H1 (cell line): ENCODE measurements around the gene MCCD1. TPM values are rescaled to one million over a fixed set of nuclear protein-coding genes. Genes with fewer than 3 reads are reported as not detected.

Experiments
- CTCF ChIA-PET: fragments of 300-600 bp; sonication (Branson Sonifier 250); formaldehyde crosslinking; loops from one replicate; lab custom pipeline; 2021; ENCODE audit not compliant: partially characterized antibody; lab: Charles Lee
- POLR2A ChIA-PET: fragments of 300-600 bp; sonication (Branson Sonifier 250); formaldehyde crosslinking; loops from one replicate; lab custom pipeline; 2021; ENCODE audit warnings: inconsistent platforms; ENCODE audit not compliant: partially characterized antibody; lab: Charles Lee
- DNase-seq, 2 experiments: peaks; one replicate each; pipeline versions ENCODE4 v3.0.0 to v3.0.0-alpha.2; 2010 to 2022; ENCODE audit warnings: low spot score in 2 of 2, low read depth in 1 of 2, mixed read lengths in 1 of 2
- FAIRE-seq: peaks from 2 replicates; lab custom pipeline; 2011; peaks lifted over from hg19 to GRCh38; lab: Jason Lieb, UNC
- H2AFZ ChIP-seq: 2 replicates; pipeline ENCODE4 v1.8.1; 2012; ENCODE audit warnings: low read length, inconsistent platforms
- H2AK5ac ChIP-seq: 2 replicates; pipeline ENCODE4 v1.6.1; 2013; ENCODE audit warnings: low read depth, low read length
- H2BK120ac ChIP-seq: replicated peaks from 2 replicates; pipeline ENCODE3; 2013; ENCODE audit warnings: low read depth, low read length, inconsistent platforms
- H2BK12ac ChIP-seq: 2 replicates; pipeline ENCODE4 v1.6.1; 2013; ENCODE audit warnings: low read depth, low read length
- H2BK15ac ChIP-seq: 2 replicates; pipeline ENCODE4 v1.6.1; 2013; ENCODE audit warnings: low read length
- H2BK20ac ChIP-seq: 2 replicates; pipeline ENCODE4 v1.6.1; 2013; ENCODE audit warnings: low read length
- H2BK5ac ChIP-seq: 2 replicates; pipeline ENCODE4 v1.6.1; 2013; ENCODE audit warnings: low read depth, low read length
- H3K14ac ChIP-seq: 2 replicates; pipeline ENCODE4 v1.6.1; 2013; ENCODE audit warnings: inconsistent platforms; ENCODE audit not compliant: insufficient read length
- H3K18ac ChIP-seq: 2 replicates; pipeline ENCODE4 v1.6.1; 2013; ENCODE audit warnings: low read length; ENCODE audit errors: extremely low read depth
- H3K23ac ChIP-seq: 2 replicates; pipeline ENCODE4 v1.6.1; 2013; ENCODE audit warnings: inconsistent platforms; ENCODE audit not compliant: insufficient read length
- H3K23me2 ChIP-seq: 2 replicates; pipeline ENCODE4 v1.6.1; 2013; ENCODE audit warnings: low read depth, low read length
- H3K27ac ChIP-seq: 2 replicates; pipeline ENCODE4 v1.6.1; 2011; ENCODE audit warnings: low read depth, low read length, inconsistent platforms
- H3K27me3 ChIP-seq, 4 experiments: replicated peaks in 1 of 4; 1 replicate in 1 of 4; 2 replicates in 3 of 4; pipeline versions ENCODE4 v1.6.1 to v1.8.1; 2011 to 2013; ENCODE audit warnings: low read length in 3 of 4, mild to moderate bottlenecking in 3 of 4, inconsistent platforms in 2 of 4, mixed read lengths in 2 of 4, moderate library complexity in 1 of 4; ENCODE audit not compliant: control insufficient read depth in 3 of 4, insufficient read depth in 3 of 4; ENCODE audit errors: extremely low read depth in 1 of 4
- H3K36me3 ChIP-seq, 4 experiments: 2 replicates each; pipeline versions ENCODE4 v1.6.1 to v1.8.1; 2011 to 2013; ENCODE audit warnings: mild to moderate bottlenecking in 4 of 4, low read length in 3 of 4, moderate library complexity in 2 of 4, control low read depth in 1 of 4, inconsistent platforms in 1 of 4; ENCODE audit not compliant: insufficient read depth in 4 of 4, control insufficient read depth in 2 of 4
- H3K4ac ChIP-seq: replicated peaks from 2 replicates; pipeline ENCODE3; 2013; ENCODE audit warnings: low read length, low read depth, mixed read lengths, inconsistent platforms; ENCODE audit not compliant: insufficient read length
- H3K4me1 ChIP-seq, 4 experiments: replicated peaks in 1 of 4; 1 replicate in 1 of 4; 2 replicates in 3 of 4; pipeline versions ENCODE4 v1.6.1 to v1.8.1; 2011 to 2013; ENCODE audit warnings: low read length in 3 of 4, inconsistent platforms in 2 of 4, mixed read lengths in 1 of 4; ENCODE audit not compliant: insufficient read depth in 4 of 4, control insufficient read depth in 3 of 4
- H3K4me2 ChIP-seq, 2 experiments: 2 replicates each; pipeline versions ENCODE4 v1.6.1 to v1.8.1; 2011 to 2013; ENCODE audit warnings: low read depth in 2 of 2, low read length in 2 of 2, control low read depth in 1 of 2, inconsistent platforms in 1 of 2, mild to moderate bottlenecking in 1 of 2; ENCODE audit not compliant: insufficient read depth in 1 of 2
- H3K4me3 ChIP-seq, 4 experiments: fragments of 200-600, 300-600 bp in 1 of 4; sonication (generic), shearing (Covaris generic), sonication (Bioruptor Twin) in 1 of 4; 2 replicates each; pipeline versions ENCODE4 v1.5.1 to v1.8.1; 2011 to 2016; ENCODE audit warnings: low read length in 4 of 4, low read depth in 3 of 4, control low read depth in 2 of 4, inconsistent platforms in 2 of 4, mild to moderate bottlenecking in 2 of 4, mixed read lengths in 1 of 4, moderate library complexity in 1 of 4; ENCODE audit not compliant: insufficient read depth in 2 of 4; ENCODE audit errors: extremely low read depth in 1 of 4
- H3K56ac ChIP-seq: replicated peaks from 2 replicates; pipeline ENCODE3; 2013; ENCODE audit warnings: low read depth, mild to moderate bottlenecking, mixed read lengths, low read length, inconsistent platforms; ENCODE audit not compliant: insufficient read length
- H3K79me1 ChIP-seq: 2 replicates; pipeline ENCODE4 v1.6.1; 2013; ENCODE audit warnings: low read depth, low read length, control low read depth
- H3K79me2 ChIP-seq, 2 experiments: 2 replicates each; pipeline versions ENCODE4 v1.6.1 to v1.8.1; 2012 to 2013; ENCODE audit warnings: low read length in 2 of 2, mild to moderate bottlenecking in 2 of 2, inconsistent platforms in 1 of 2; ENCODE audit not compliant: insufficient read depth in 2 of 2, control insufficient read depth in 1 of 2
- H3K9ac ChIP-seq, 4 experiments: replicated peaks in 1 of 4; 1 replicate in 1 of 4; 2 replicates in 3 of 4; pipeline versions ENCODE4 v1.6.1 to v1.8.1; 2011 to 2013; ENCODE audit warnings: low read depth in 3 of 4, low read length in 3 of 4, control low read depth in 2 of 4, mild to moderate bottlenecking in 2 of 4, moderate library complexity in 2 of 4, inconsistent platforms in 1 of 4; ENCODE audit errors: extremely low read depth in 1 of 4
- H3K9me3 ChIP-seq, 2 experiments: 2 replicates each; pipeline versions ENCODE4 v1.6.1 to v1.8.1; 2012 to 2013; ENCODE audit warnings: mild to moderate bottlenecking in 2 of 2, moderate library complexity in 2 of 2, control low read depth in 1 of 2, inconsistent platforms in 1 of 2, low read depth in 1 of 2, low read length in 1 of 2, mixed read lengths in 1 of 2; ENCODE audit not compliant: insufficient read depth in 2 of 2
- H4K20me1 ChIP-seq, 2 experiments: replicated peaks in 1 of 2; 2 replicates each; pipeline versions ENCODE3 to v1.8.1; 2011 to 2013; ENCODE audit warnings: inconsistent platforms in 2 of 2, low read length in 2 of 2, mild to moderate bottlenecking in 1 of 2; ENCODE audit not compliant: insufficient read depth in 2 of 2, control insufficient read depth in 1 of 2
- H4K5ac ChIP-seq: 2 replicates; pipeline ENCODE4 v1.6.1; 2013; ENCODE audit warnings: low read length, low read depth, mixed read lengths, inconsistent platforms; ENCODE audit not compliant: insufficient read length
- H4K8ac ChIP-seq: 2 replicates; pipeline ENCODE4 v1.8.0; 2013; ENCODE audit warnings: mild to moderate bottlenecking, moderate library complexity, low read length, inconsistent platforms; ENCODE audit not compliant: insufficient read depth; ENCODE audit errors: extremely low read depth
- H4K91ac ChIP-seq: replicated peaks from 2 replicates; pipeline ENCODE3; 2013; ENCODE audit warnings: low read length, mixed read lengths, inconsistent platforms; ENCODE audit not compliant: insufficient read length
- BRCA1 ChIP-seq: IDR thresholded peaks from 2 replicates; pipeline ENCODE4 v1.6.1; 2012; ENCODE audit warnings: low read depth, low read length, improper control_type of control experiment
- CREB1 ChIP-seq: IDR thresholded peaks from 2 replicates; pipeline ENCODE4 v1.6.1; 2012; ENCODE audit warnings: inconsistent platforms
- HDAC6 ChIP-seq: IDR thresholded peaks from one replicate; pipeline ENCODE4 v1.7.1; 2012; ENCODE audit warnings: low read depth, mild to moderate bottlenecking, inconsistent platforms, low read length, moderate library complexity
- PHF8 ChIP-seq: fragments of 200-600 bp; sonication (generic); conservative IDR thresholded peaks from 2 replicates; pipeline ENCODE4 v1.7.1; 2012; ENCODE audit warnings: low read depth, mild to moderate bottlenecking, inconsistent platforms, low read length, moderate library complexity
- SP4 ChIP-seq: IDR thresholded peaks from 2 replicates; pipeline ENCODE4 v1.6.1; 2012; ENCODE audit warnings: low read length, inconsistent platforms
- SRF ChIP-seq: IDR thresholded peaks from 2 replicates; pipeline ENCODE4 v1.6.1; 2011; ENCODE audit warnings: mild to moderate bottlenecking, low read depth, low read length, moderate library complexity
- TAF1 ChIP-seq: IDR thresholded peaks from 2 replicates; pipeline ENCODE4 v1.6.1; 2011; ENCODE audit warnings: mild to moderate bottlenecking, low read depth, low read length
- ZNF274 ChIP-seq: IDR thresholded peaks from 2 replicates; pipeline ENCODE4 v1.7.0; 2012; ENCODE audit warnings: low read length, borderline replicate concordance; ENCODE audit errors: extremely low read depth
- polyA plus RNA-seq, 7 experiments: library from polyadenylated mRNA; depleted of rRNA in 3 of 7; stranded (reverse) in 5 of 7; unstranded in 2 of 7; fragments of >200 nt in 5 of 7; fragments of 200-250 nt in 2 of 7; gene quantifications; 1 replicate in 5 of 7; 2 replicates in 1 of 7; 4 replicates in 1 of 7; pipeline versions ENCODE4 v1.2.1 to v1.2.3, GENCODE V29; 2011 to 2013; ENCODE audit warnings: missing spikeins in 2 of 7, mixed read lengths in 2 of 7
- total RNA-seq: library from RNA; stranded (reverse); fragmentation: NEBNext Ultra II Directional; extraction: Animal tissue kit (Norgen Biotek cat#: 25700); gene quantifications from 2 replicates; pipeline ENCODE4 v1.2.1, GENCODE V29; 2021

MCCD1 gene
- total and polyA plus RNA-seq, 2 of the 8 experiments (the other 6 are each of a cell fraction or from before 2014, with no cell fraction given), result not detected

DNA sequence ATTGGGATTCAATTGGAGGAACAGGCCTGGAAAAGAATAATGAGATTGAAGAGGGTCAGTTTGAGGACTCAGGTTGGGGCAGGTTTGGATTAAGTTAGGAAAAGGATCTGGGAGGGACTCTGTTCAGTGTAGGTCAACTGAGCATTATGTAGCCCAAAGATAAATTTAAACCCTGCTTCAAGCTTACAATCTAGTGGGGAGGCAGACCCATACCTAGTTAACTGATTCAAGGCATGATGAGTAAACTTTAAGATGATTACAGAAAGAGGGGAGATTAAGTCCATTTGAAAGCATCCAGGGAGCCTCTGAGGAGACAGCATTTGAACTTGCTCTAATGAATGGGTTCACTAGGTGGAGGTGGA, 31.9 kb downstream of the MCCD1 start:
- DNase-seq (no peak), FAIRE-seq (no peak)

More for the DNA sequence above, 31.9 kb downstream of the MCCD1 start:
- Histone ChIP-seq H2BK5ac (no peak overlapping the region), H2BK12ac (no peak overlapping the region), H3K36me3 (peaks cover 2 to 15% (median 5%) of the 10 kb centered on the region in 4 experiments; a peak in 5 of 8 replicates), H3K4me2 (no peak overlapping the region), H3K9me3 (no peaks in the 10 kb centered on the region), H3K18ac (no peak overlapping the region), H2BK20ac (no peak overlapping the region), H4K8ac (no peak overlapping the region), H3K79me2 (no peaks in the 10 kb centered on the region), H2BK15ac (no peak overlapping the region), H3K4me3 (no peak overlapping the region), H3K23ac (no peak overlapping the region), H4K20me1 (no peaks in the 10 kb centered on the region), H3K27ac (no peak overlapping the region), H3K14ac (no peak overlapping the region), H3K79me1 (no peaks in the 10 kb centered on the region), H3K56ac (no peak overlapping the region), H3K4me1 (no peaks in the 10 kb centered on the region), H3K27me3 (no peaks in the 10 kb centered on the region), H4K5ac (no peak overlapping the region), H2BK120ac (no peak overlapping the region), H3K4ac (no peak overlapping the region), H2AFZ (no peak overlapping the region), H2AK5ac (no peak overlapping the region), H3K9ac (no peak overlapping the region), H4K91ac (no peak overlapping the region), H3K23me2 (no peaks in the 10 kb centered on the region)
- ChIA-PET POLR2A (interaction anchor here (1.1 to 10.9 kb wide), 4 partner anchors 11 to 21 kb away, joined by 3 to 110 read pairs (median 6); partner anchors contain the start of genes DDX39B, LTB and TNF), CTCF (interaction anchor here (2.3 to 24.7 kb wide), 2 partner anchors 14 to 41 kb away, joined by 5 to 613 read pairs; partner anchors contain the start of genes ATP6V1G2 and NCR3)
- TF ChIP-seq SP4 (no peak), TAF1 (no peak), SRF (no peak), PHF8 (no peak), CREB1 (no peak), HDAC6 (no peak), ZNF274 (no peak), BRCA1 (no peak)
